Measurements from ENCODE around the gene CLASP1. TPM values are rescaled to one million over a fixed set of nuclear protein-coding genes. Genes with fewer than 3 reads are reported as not detected.

The CLASP1 gene
- total and polyA plus RNA-seq, 2 of the 8 experiments (the other 6 are each of a cell fraction or from before 2014, with no cell fraction given): 7.3 to 53.9 TPM

GRCh38 chr2:121576263-121576662 is 73.0 kb downstream of the CLASP1 start:
- Histone ChIP-seq H2AK5ac (ENCODE audit: low read depth, low read length) (no peak overlapping the region), H3K4ac (replicated peaks; ENCODE audit: insufficient read length, low read depth, low read length) (no peak overlapping the region), H2BK12ac (ENCODE audit: low read depth, low read length) (no peak overlapping the region), H2AFZ (ENCODE audit: low read length) (no peak overlapping the region), H2BK20ac (ENCODE audit: low read length) (no peak overlapping the region), H2BK120ac (replicated peaks; ENCODE audit: low read depth, low read length) (no peak overlapping the region), H3K27ac (ENCODE audit: low read depth, low read length) (no peak overlapping the region), H3K4me1 (replicated peaks in 1 of 4; ENCODE audit: control insufficient read depth in 3 of 4, insufficient read depth in 4 of 4, low read length in 3 of 4) (peaks cover 0 to 4% (median under 1%) of the 10 kb centered on the region in 4 experiments; a peak in 3 of 7 replicates), H3K9me3 (ENCODE audit: insufficient read depth in 2 of 2, low read depth in 1 of 2, low read length in 1 of 2) (no peaks in the 10 kb centered on the region), H3K27me3 (replicated peaks in 1 of 4; ENCODE audit: control insufficient read depth in 3 of 4, extremely low read depth in 1 of 4, insufficient read depth in 3 of 4, low read length in 3 of 4) (no peaks in the 10 kb centered on the region), H3K56ac (replicated peaks; ENCODE audit: insufficient read length, low read depth, low read length) (no peak overlapping the region), H3K23me2 (ENCODE audit: low read depth, low read length) (no peaks in the 10 kb centered on the region), H3K79me1 (ENCODE audit: low read depth, low read length) (no peaks in the 10 kb centered on the region; the same call in 1 of the 2 replicates), H3K9ac (replicated peaks in 1 of 4; ENCODE audit: extremely low read depth in 1 of 4, low read depth in 3 of 4, low read length in 3 of 4) (no peak overlapping the region), H2BK15ac (ENCODE audit: low read length) (no peak overlapping the region), H4K5ac (ENCODE audit: insufficient read length, low read depth, low read length) (no peak overlapping the region), H2BK5ac (ENCODE audit: low read depth, low read length) (no peak overlapping the region), H4K91ac (replicated peaks; ENCODE audit: insufficient read length, low read length) (no peak overlapping the region), H3K4me2 (ENCODE audit: insufficient read depth in 1 of 2, low read depth in 2 of 2, low read length in 2 of 2) (no peak overlapping the region), H3K79me2 (ENCODE audit: control insufficient read depth in 1 of 2, insufficient read depth in 2 of 2, low read length in 2 of 2) (peaks cover 0 to 52% of the 10 kb centered on the region in 2 experiments; a peak in 3 of 4 replicates), H4K20me1 (replicated peaks in 1 of 2; ENCODE audit: control insufficient read depth in 1 of 2, insufficient read depth in 2 of 2, low read length in 2 of 2) (peaks cover 0 to 1% of the 10 kb centered on the region in 2 experiments), H3K18ac (ENCODE audit: extremely low read depth, low read length) (no peak overlapping the region), H3K36me3 (ENCODE audit: control insufficient read depth in 2 of 4, insufficient read depth in 4 of 4, low read length in 3 of 4) (no peaks in the 10 kb centered on the region; a peak in 2 of 8 replicates), H3K4me3 (ENCODE audit: extremely low read depth in 1 of 4, insufficient read depth in 2 of 4, low read depth in 3 of 4, low read length in 4 of 4) (no peak overlapping the region), H3K23ac (ENCODE audit: insufficient read length) (no peak overlapping the region), H3K14ac (ENCODE audit: insufficient read length) (no peak overlapping the region), H4K8ac (ENCODE audit: extremely low read depth, insufficient read depth, low read length) (no peak overlapping the region)
- FAIRE-seq (no peak), DNase-seq (ENCODE audit: low read depth in 1 of 2, low spot score in 2 of 2) (no peak)
- POLR2A ChIA-PET (ENCODE audit: partially characterized antibody): no interaction called here
- WGBS, 2 experiments (ENCODE audit: extremely low coverage in 1 of 2, insufficient coverage in 1 of 2, insufficient read length in 1 of 2, insufficient replicate concordance in 2 of 2, low coverage in 1 of 2, low lambda C conversion rate in 2 of 2, missing lambda C conversion rate in 1 of 2): 92% methylated on average over 1 of the region's 1 CpG; no CpG with 5 or more reads in 1 of the 2 experiments
- CTCF ChIA-PET (ENCODE audit: partially characterized antibody): interaction anchor here (0.6 to 1.5 kb wide), 7 partner anchors 9 to 41 kb away, joined by 3 to 4 read pairs (median 3); no protein-coding TSS in a partner anchor
- TF ChIP-seq CBX8 (IDR thresholded peaks at IDR 0.05; ENCODE audit: borderline replicate concordance, low read depth, low read length): no peak
- TF ChIP-seq GTF2F1 (IDR thresholded peaks at IDR 0.05; ENCODE audit: borderline replicate concordance, low read depth, low read length): no peak
- no peak for TF ChIP-seq MAFK (IDR thresholded peaks at IDR 0.05; ENCODE audit: low read depth, low read length)
- no peak for TF ChIP-seq BCL11A (IDR thresholded peaks at IDR 0.05; ENCODE audit: low read depth in 2 of 2, low read length in 2 of 2)
- TF ChIP-seq RBBP5 (IDR thresholded peaks at IDR 0.05; ENCODE audit: borderline replicate concordance, low read depth, low read length): no peak
- TF ChIP-seq SIRT6 (IDR thresholded peaks at IDR 0.05; ENCODE audit: low read length): no peak
- TF ChIP-seq KDM1A (IDR thresholded peaks at IDR 0.05; ENCODE audit: borderline replicate concordance, low read length): no peak
- no peak for TF ChIP-seq CEBPB (IDR thresholded peaks at IDR 0.05; ENCODE audit: low read depth, low read length)
- no peak for TF ChIP-seq RFX5 (IDR thresholded peaks at IDR 0.05; ENCODE audit: borderline replicate concordance, low read depth, low read length)
- no peak for TF ChIP-seq CHD2 (IDR thresholded peaks at IDR 0.05; ENCODE audit: low read length)
- TF ChIP-seq KDM4A (IDR thresholded peaks at IDR 0.05; ENCODE audit: low read depth, low read length, severe bottlenecking): no peak
- TF ChIP-seq E2F6 (IDR thresholded peaks at IDR 0.05): no peak
- TF ChIP-seq CTBP2 (IDR thresholded peaks at IDR 0.05; ENCODE audit: borderline replicate concordance, insufficient read depth, insufficient read length, low read length): no peak
- no peak for TF ChIP-seq CREB1 (IDR thresholded peaks at IDR 0.05)
- no peak for TF ChIP-seq NRF1 (IDR thresholded peaks at IDR 0.05; ENCODE audit: low read depth, low read length)

Data from H1 (cell line).